ENCODE results near the gene MARK3.

MARK3 gene

GRCh38 chr14:103366741-103367140 lies 18.5 kb upstream of the MARK3 start:
- no peak for TF ChIP-seq CTCF (conservative IDR thresholded peaks at IDR 0.05; ENCODE audit: low read depth, low read length)

GRCh38 chr14:103367995-103368394 lies 17.2 kb upstream of the MARK3 start:
- H3K4me3 ChIP-seq (ENCODE audit: low read length) = no peak overlapping the region
- no peak for TF ChIP-seq CTCF (conservative IDR thresholded peaks at IDR 0.05; ENCODE audit: low read depth, low read length)
- DNase-seq (ENCODE audit: low read depth) = no peak

More at GRCh38 chr14:103366741-103367140, 18.5 kb upstream of the MARK3 start:
- no peak overlapping the region for H3K4me3 ChIP-seq (ENCODE audit: low read length)
- DNase-seq (ENCODE audit: low read depth) = no peak

GRCh38 chr14:103370087-103370486 lies 15.1 kb upstream of the MARK3 start:
- H3K4me3 ChIP-seq (ENCODE audit: low read length) = no peak overlapping the region
- TF ChIP-seq CTCF (conservative IDR thresholded peaks at IDR 0.05; ENCODE audit: low read depth, low read length) = no peak
- DNase-seq (ENCODE audit: low read depth) = no peak

GRCh38 chr14:103372017-103372416 lies 13.2 kb upstream of the MARK3 start:
- TF ChIP-seq CTCF (conservative IDR thresholded peaks at IDR 0.05; ENCODE audit: low read depth, low read length) = no peak
- no peak overlapping the region for H3K4me3 ChIP-seq (ENCODE audit: low read length)
- no peak for DNase-seq (ENCODE audit: low read depth)

- TF ChIP-seq CTCF (conservative IDR thresholded peaks at IDR 0.05; ENCODE audit: low read depth, low read length) = no peak
- H3K4me3 ChIP-seq (ENCODE audit: low read length) = no peak overlapping the region
- DNase-seq (ENCODE audit: low read depth) = peak; percentile 42
Observed at GRCh38 chr14:103372552-103373304, 12.5 kb upstream of the MARK3 start.

- TF ChIP-seq CTCF (conservative IDR thresholded peaks at IDR 0.05; ENCODE audit: low read depth, low read length) = no peak
- DNase-seq (ENCODE audit: low read depth) = no peak
- H3K4me3 ChIP-seq (ENCODE audit: low read length) = no peak overlapping the region
Observed at GRCh38 chr14:103374121-103374520, 11.1 kb upstream of the MARK3 start.

GRCh38 chr14:103377522-103378037 lies 7.6 kb upstream of the MARK3 start:
- no peak for DNase-seq (ENCODE audit: low read depth)
- no peak overlapping the region for H3K4me3 ChIP-seq (ENCODE audit: low read length)
- TF ChIP-seq CTCF (conservative IDR thresholded peaks at IDR 0.05; ENCODE audit: low read depth, low read length) = no peak
